HG03558 (cell line): Measurements from ENCODE around the gene DHH.

Source experiments
- ATAC-seq: cut with Tn5 transposase; IDR thresholded peaks from one replicate; pipeline ENCODE4 v1.9.1; 2021; ENCODE audit warnings: moderate number of reproducible peaks; ENCODE audit not compliant: unreplicated experiment; ENCODE audit errors: extremely low read depth

The DHH gene

DNA sequence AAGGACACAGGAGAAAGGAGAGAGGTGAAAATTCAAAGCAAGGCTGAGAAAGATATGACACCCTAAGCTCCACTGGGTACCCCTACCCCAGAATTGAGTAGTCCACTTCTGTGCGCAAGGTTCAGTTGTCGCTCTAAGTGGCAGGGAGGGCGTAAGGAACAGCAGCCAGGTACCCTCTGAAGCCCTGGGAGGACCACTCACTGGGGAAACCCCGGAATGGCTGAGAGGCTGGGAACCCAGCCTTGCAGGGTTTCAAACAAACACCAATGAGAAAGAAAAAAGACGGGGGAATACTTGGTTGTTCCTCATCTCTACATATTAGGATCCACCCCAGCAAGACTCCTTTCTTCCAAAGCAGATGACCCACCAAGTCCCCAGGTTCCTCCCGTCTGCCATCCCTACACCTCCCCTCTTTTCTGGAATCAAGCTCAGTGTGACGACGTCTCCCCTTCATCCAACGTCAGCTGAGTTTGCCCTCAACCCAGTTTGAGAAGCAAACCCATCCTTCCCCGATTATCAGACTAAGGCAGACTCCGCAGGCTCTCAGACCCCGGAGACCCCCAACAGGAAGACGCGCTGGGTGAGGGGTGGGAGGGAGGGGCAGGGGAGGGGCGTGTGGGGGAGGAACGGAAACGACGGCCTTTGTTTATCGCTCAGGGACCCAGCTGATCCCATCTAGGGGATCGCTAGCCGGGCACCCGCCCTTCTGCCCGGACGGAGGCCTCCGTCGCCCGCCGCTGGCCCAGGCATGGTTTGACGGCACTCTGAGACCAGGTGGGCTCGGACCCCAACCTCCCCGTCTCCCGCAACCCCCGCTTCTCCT is 15.3 kb upstream of the DHH start:
- ATAC-seq = no peak

DNA sequence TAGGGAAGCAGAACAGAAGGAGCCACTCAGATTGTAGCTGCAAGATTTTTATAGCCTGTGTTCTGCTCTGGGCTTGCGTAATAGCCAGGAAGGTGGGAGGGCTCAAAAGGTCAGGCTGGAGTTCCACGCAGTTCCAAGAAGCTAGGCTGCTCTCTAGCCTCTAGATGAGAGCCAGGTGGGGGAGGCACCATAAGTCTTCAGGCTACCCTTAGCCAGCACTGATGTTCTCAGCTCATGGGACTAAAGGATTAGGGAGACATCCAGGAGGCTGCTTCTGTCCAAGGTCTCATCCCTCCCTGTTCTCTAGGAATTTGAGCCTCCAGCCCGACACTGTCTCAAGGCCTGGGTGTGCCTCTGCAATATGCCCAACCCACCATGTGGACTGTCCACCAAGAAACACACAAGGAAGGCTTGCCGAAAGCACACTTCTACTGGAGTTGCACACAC is 14.4 kb upstream of the DHH start:
- no peak for ATAC-seq

DNA sequence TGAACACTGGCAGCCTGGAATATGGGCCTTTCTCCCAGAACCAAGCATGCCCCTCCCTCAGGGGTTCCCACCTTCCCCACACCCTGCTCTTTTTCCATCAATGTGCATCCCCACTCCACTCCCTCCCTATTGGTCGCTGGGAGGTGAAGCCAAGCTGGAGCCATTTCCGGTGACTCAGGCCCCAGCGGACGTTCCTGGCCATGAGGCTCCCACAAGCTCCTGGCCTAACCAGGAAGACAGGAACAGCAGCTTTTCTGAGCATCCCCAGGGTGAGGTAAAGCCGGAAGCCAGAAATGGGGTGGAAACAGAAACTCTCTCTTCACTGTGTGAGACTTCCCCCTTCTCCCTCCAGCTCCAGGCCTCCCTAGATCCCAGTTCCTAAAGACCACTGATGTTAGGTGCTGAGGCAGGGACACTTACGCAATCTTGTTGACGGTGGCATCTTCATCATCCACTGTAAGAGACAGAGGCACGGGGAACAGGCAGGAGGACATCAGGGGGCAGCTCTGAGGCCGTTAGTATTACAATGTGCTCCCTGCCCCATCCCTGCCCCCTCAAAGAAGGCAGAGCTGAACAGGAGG is 11.0 kb upstream of the DHH start:
- no peak for ATAC-seq

DNA sequence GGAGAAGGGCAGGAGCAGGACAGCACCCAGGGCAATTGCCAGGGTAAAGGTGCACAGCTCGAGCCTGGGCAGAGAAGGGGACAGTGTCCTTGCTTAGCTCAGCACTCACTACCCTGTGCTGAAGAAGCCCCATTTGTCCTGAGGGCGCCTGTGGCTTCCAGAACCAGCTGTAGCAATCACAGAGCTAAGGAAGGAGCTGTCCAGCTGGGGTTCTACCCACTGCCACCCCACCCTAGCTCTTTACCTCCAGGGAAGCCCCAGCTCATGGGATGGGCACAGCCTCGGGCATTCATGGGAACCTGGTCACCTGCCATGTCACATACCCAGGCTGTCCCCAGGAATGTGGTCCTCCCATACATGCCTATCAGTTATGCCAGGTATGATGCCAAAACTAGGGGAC is 10.2 kb upstream of the DHH start:
- no peak for ATAC-seq

DNA sequence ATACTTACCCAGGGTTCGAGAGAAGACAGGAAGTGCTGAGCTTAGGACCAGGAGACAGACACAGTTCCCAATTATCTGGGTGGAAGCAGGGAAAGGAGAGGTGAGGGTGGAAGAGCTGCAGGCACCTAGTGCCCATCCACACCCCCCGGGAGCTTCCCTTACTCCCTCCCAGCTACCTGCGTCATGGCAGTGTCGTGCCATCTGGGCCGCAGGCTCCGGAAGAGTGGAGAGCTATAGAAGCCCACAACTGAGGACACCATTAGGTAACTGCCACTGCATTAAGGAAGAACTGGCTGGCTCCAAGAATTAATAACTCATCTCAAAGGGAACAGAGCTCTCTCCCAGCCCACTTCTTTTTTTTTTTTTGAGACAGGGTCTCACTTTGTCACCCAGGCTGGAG is 5.8 kb upstream of the DHH start:
- no peak for ATAC-seq

DNA sequence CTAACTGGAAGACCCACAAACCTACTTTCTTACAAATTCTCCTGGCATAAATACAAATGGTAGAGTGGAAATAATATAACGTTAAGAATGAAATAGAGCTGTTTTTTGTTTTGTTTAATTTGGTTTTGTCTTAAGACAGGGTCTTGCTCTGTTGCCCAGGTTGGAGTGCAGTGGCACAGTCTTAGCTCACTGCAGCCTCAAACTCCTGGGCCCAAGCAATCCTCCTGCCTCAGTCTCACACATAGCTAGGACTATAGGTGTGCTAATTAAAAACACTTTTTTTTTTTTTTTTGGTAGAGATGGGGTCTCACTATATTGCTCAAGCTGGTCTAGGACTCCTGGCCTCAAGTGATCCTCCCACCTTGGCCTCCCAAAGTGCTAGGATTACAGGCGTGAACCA is 4.1 kb upstream of the DHH start:
- no peak for ATAC-seq

DNA sequence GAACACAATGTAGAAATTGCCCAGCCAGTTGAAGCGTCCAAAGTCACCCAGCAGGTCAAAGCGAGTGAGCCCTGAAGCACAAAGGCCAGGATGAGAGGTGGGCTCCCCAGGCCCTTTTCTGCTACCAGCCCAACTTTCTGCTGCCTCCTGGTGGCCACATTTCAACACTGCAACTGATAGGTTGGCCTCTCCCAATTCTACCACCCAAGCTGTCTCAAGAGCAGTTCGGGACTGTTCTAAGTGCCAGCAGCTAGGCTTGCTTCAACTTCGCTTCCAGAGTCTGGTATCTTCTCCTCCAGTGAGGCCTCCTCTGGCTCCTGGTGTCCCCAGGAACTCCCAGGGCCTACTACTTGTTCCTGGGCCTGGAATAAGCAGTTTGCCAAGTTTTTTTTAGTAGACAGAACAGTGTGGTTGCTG is 3.4 kb upstream of the DHH start:
- no peak for ATAC-seq

DNA sequence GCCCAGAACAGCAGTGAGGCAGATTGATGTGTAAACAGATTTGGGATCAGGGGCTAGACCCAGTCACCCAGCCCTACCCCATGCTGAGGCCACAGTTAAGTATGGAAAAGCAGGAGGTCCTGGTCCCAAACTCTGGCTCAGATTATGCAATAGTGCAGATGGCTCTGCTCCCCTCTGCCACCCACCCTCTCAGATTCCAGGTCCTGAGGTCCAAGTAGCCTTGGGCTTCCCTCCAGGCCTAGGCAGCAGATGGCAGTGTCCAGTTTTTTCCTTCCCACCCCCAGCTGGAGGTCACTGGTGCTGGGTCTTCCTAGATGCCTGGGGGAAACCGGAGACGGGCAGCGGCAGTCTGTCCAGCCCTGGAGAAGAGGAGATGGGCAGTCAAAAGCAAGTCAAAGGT is 2.8 kb upstream of the DHH start:
- ATAC-seq = no peak

DNA sequence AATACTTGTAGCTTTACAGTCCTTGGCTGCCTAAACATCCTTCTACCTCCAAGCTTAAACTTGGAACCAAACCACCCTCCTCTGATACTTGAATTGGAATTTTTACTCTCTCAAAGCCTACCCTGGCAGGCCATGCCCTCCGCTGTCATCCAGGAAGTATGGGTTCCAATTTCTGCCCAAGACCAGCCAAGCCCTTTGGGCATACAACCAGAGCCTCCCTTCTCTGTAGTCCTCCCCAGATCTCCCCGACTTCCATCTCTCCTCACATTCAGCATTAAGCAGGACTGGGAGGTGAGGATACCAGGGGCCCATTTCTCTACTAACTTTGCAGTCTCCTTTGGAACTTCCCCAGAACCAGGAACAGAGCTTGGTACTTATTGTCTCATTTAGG is 369 bp upstream of the DHH start:
- ATAC-seq = no peak

DNA sequence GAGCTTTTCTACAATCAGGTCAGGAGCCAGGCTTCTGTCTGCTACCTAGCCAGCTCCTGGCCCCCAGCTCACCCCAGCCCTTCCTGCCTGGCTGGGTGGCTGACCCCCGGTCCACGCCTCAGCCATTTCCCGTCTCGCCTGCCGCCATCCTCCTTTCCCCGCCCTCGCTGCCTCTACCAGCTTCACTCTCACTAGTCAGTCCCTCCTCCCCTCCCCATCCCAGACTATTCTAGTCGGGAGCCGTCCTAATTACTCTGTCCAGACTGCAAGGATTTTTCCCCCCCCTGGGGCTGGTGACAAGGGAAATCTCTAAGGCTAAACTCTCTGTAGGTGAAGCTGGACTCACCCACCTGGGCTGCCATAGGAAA is 825 bp downstream of the DHH start:
- ATAC-seq = no peak

DNA sequence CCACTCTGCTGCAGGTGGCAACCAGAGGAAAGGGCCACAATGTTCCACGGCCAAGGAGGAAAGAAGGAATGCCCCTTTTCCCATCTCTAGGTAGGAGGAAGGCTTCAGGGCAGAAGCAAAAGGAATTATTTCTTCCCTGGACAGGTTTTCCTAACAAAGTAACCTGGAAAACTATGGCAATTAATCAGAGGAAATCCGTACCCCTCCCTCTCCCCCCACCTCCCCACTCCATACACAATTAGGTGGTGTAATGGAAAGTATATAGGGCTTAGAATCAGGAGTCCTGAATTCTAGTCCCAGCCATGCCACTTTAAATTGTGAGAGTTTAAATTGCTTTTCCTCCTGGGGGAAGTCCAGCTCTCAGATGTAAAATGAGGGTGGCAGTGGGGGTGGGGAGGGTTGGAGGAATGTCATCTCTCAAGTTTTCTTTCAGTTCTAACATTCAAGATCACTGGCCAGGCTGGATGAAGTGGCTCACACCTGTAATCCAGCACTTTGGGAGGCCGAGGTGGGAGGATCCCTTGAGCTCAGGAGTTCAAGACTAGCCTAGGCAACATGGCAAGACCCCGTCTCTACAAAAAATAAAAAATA is 1.7 kb downstream of the DHH start:
- ATAC-seq = no peak

DNA sequence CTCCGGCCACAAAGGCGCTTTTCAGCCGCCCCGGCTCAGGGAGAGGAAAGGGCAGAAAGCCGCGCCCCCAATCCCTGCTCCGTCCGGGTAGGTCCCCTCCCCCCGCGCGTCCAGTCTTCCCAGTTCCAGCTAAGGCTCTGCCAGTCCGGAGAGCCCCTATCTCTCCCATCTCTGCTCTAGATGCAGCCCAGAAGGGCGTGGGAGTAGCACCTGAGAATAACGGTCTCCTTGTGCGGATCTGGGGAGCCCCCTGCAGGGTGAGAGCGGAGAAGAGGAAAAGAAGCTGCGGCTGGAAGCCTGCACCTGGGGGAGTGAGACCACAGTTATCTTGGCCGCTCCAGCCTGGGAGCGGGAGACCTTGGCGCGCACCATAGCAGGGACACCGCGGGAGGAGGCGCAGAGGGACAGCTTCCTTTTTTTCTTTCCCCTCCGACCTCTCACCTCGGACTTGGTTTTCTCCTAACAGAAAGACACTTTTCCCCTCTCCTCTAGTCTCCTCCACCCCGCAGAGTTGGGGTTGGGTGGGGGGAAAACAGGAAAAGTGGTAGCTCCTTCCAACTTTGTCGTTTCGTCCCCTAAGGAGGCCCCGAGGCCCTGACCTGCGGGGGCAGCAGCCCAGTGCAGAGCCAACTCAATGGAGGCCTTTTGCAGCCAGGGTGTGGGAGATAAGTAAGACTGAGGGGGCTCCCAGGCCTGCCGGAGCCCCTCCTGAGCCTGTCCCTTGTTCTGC is 2.4 kb downstream of the DHH start:
- no peak for ATAC-seq

DNA sequence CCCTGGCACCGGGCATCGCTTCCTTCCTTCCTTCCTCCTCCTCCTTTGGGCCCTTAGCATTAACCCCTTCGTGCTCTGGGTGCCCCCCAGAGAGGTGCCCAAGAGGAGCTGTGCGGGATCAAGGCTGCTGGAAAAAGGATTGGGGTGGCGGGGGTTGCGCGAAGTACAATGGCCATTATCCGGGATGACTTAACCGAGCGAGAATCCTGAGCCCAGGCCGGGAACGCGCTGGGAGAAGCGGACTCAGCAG is 2.8 kb downstream of the DHH start:
- no peak for ATAC-seq

DNA sequence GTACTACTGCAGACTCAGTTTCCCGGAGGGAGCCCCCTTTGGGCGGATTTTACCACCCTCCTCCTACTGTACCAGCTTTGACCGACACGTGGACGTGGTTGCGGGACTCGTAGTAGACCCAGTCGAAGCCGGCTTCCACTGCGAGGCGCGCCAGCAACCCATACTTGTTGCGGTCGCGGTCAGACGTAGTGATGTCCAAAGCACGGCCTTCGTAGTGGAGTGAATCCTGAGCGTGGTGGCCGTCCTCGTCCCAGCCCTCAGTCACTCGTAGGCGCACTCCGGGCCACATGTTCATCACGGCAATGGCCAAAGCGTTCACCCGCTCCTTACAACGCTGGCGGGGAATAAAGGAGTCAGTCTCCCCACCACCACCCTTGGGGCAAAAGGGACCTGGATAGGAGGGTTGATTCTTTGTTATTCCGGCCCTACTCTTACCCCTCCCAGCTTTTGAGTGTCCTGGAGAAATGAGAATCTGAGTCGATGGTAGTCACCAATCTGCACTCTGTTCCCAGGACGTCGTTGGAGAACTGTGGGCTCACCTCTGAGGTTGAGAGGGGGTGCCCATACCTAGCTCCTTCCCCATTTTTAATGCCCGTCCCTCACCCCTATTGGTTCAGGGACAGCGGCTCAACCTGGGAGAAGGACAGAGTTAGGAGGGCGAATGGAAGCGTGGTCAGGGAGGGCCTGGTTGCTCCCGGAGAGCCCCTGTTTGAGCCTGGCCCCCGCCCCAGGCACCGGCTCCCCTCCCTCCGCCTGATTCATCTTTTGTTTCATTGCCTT is 3.4 kb downstream of the DHH start:
- no peak for ATAC-seq

DNA sequence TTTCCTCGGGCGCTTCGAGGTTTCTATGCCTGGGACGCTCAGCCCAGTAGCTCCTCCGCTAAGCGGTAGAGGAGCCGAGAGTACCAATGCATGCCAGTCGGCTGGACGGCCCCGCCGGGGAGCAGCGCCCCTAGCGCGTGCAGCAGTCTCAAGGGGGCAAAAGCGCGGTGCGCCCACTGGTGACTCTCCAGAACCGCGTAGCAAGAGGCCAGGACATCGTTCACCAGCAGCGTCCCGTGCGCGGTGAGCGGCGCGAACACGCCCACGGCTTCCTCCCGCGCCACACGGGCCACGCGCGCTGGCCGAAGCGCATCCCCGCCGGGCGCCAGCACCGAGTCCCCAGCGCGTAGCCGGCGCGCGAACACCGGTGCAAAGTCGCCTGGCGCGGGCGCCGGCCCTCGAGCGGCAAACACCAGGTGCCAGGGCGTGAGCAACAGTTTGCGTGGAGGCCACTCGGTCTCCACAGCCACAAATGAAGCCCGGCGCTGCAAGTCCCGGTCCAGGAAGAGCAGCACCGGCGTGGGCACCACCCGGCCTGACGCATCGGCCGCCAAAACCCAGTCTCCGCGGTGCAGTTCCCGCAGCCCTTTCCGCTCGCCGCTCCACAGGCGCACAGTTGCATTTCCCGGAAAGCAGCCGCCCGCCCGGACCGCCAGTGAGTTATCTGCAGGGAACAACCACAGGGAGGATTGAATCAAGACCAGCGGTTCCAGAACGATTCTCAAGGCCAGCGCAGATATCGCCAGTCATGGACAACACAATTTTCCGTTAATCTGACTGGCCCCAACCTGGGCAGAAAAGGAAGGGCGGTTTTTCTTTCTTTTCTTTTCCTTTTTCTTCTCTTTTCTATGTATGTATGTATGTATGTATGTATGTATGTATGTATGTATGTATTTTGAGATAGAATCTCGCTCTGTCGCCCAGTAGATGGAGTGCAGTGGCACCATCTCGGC is 4.5 kb downstream of the DHH start:
- ATAC-seq = no peak

DNA sequence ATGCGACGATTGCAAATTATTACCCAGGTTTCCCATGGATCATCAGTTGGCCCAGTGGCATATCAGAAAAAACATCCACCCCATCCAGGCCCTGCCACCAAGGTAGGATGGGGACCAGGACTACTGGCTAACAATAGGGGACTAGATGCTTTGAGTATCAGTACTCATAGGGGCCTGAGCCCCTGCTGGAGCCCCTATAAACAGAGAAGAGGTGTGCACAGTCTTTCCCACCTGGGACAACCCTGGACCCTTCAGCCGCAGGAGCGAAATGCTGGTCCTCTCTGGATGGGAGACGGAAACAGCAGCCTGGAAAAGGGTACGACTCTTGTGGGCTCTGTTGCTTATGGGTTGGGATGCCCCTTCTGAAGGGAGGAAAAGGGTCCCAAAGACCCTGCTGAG is 5.7 kb downstream of the DHH start:
- ATAC-seq = no peak

DNA sequence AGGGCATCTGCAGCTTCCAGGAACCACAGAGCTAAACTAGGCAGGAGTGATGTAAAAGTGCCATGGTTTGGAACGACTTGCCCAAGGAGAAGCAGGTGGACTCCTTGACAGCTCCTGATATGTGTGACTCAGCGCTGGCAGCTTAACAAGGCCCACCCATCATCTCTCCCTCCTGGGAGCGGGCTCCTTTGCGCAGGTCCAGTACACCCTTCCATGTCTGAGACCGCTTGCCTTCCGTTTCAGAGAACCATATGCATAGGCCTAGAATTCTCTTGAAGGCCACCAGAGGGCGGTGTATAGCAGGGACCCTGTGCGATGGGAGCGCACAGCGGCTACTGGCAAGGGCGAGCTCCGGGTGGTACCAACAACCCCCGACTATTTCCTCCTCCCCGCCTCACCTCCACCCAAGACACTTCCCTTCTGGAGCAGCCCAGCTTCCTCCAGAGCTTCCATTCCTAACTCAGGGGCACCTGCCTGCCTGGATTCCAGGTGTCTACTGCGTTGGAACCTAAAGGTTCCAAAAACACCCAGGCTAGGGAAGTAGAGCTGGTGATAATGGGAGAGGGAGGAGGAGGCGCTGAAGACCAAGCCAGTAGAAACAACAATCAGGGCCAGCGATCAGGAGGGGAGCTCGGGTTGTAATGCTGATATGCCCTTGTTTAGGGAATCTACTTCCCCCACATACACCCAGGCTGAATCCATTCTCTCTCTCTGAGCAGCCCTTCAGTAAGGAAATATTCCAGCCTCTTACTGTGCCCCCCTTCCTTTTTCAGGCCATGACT is 6.3 kb downstream of the DHH start:
- ATAC-seq = peak; percentile 67

DNA sequence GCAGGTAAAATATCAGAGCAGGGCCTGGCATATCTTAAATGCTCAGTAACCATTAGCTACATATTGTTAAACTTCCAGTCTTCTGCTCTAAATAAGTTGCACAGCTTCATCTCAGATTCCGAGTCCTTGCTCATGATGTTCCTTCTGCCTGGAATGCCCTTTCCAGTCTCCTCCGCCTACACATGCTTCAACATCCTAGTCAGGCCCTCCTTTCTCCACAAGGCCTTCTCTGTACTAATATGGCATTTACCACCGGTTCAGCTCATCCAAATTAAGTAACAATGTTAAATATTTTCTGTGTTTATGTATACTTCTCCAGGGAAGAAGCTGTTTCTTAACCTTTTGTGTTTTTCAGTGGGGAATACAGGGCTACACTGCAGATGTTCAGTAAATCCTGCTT is 8.5 kb downstream of the DHH start:
- ATAC-seq = no peak

DNA sequence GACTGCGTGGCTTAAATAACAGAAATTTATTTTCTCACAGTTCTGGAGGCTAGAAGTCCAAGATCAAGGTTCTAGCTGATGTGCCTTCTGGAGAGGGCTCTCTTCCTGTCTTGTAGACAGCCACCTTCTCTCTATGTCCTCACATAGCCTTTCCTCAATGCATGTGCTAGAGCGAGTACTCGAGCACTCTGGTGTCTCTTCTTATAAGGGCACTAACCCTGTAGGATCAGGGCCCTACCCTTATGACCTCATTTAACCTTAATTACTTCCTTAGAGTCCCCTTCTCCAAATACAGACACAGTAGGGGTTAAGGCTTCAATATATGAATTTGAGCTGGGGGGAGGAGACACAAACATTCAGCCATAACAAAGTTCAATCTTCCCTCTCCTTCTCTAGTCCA is 10.2 kb downstream of the DHH start:
- no peak for ATAC-seq
